MCF 10A (cell line): ENCODE data around the gene TMEM117. TPM values are rescaled to one million over a fixed set of nuclear protein-coding genes. Genes with fewer than 3 reads are reported as not detected.

Experiments
- BruUV-seq: library from RNA; stranded (reverse); fragments of 400-500 nt; replicated peaks from 2 replicates; lab custom pipeline; 2021; lab: Mats Ljungman, UMichigan
- CTCF ChIA-PET: fragments of 300-600 bp; sonication (Branson Sonifier 250); formaldehyde crosslinking; extraction: SDS; loops from one replicate; lab custom pipeline; 2021; ENCODE audit warnings: antibody characterized with exemption, inconsistent platforms; lab: Yijun Ruan, JAX
- POLR2A ChIA-PET: fragments of 300-600, 350-650 bp; sonication (Branson Sonifier 250); formaldehyde crosslinking; extraction: SDS; loops from one replicate; lab custom pipeline; 2020; ENCODE audit warnings: antibody characterized with exemption, inconsistent platforms; lab: Yijun Ruan, JAX
- DNase-seq: peaks from one replicate; pipeline ENCODE4 v3.0.0-alpha.2; 2018; ENCODE audit not compliant: unreplicated experiment
- H3K27ac Mint-ChIP-seq: one replicate; pipeline ENCODE4 v1.8.0; 2022; ENCODE audit warnings: mild to moderate bottlenecking, low read depth, mixed read lengths; ENCODE audit not compliant: unreplicated experiment
- H3K27me3 Mint-ChIP-seq: one replicate; pipeline ENCODE4 v1.8.0; 2022; ENCODE audit warnings: mixed read lengths; ENCODE audit not compliant: insufficient read depth, unreplicated experiment
- H3K36me3 Mint-ChIP-seq: one replicate; pipeline ENCODE4 v1.8.0; 2022; ENCODE audit warnings: mild to moderate bottlenecking, moderate library complexity, mixed read lengths; ENCODE audit not compliant: insufficient read depth, unreplicated experiment
- H3K4me1 Mint-ChIP-seq: one replicate; pipeline ENCODE4 v1.8.0; 2022; ENCODE audit warnings: mixed read lengths; ENCODE audit not compliant: insufficient read depth, unreplicated experiment
- H3K4me3 Mint-ChIP-seq: one replicate; pipeline ENCODE4 v1.8.0; 2022; ENCODE audit warnings: mild to moderate bottlenecking, moderate library complexity, mixed read lengths; ENCODE audit not compliant: unreplicated experiment
- H3K9me3 Mint-ChIP-seq: one replicate; pipeline ENCODE4 v1.8.0; 2022; ENCODE audit warnings: mixed read lengths; ENCODE audit not compliant: unreplicated experiment
- CTCF ChIP-seq: fragments of 200-600 bp; IDR thresholded peaks from one replicate; pipeline ENCODE4 v1.8.0; 2022; ENCODE audit warnings: antibody characterized with exemption, mild to moderate bottlenecking; ENCODE audit not compliant: unreplicated experiment
- intact Hi-C: fragments of 100-400 bp; cut with micrococcal nuclease; formaldehyde crosslinking; loops from 2 replicates; pipeline ENCODE4 v1.14.1; 2022
- total RNA-seq: library from RNA; stranded (reverse); gene quantifications from 2 replicates; pipeline ENCODE4 v1.2.3, GENCODE V29; 2022

Gene TMEM117
- total RNA-seq, 1 experiment from 2014 or later = 3.2 TPM

- Mint-ChIP-seq H3K4me3 (no peak overlapping the region), H3K27ac (no peak overlapping the region), H3K9me3 (no peaks in the 10 kb centered on the region), H3K27me3 (no peaks in the 10 kb centered on the region), H3K4me1 (no peaks in the 10 kb centered on the region), H3K36me3 (no peaks in the 10 kb centered on the region)
- BruUV-seq = no TSS peak
- TF ChIP-seq CTCF = no peak
- no peak for DNase-seq
- POLR2A ChIA-PET = interaction anchor here (0.6 kb wide), 1 partner anchor 671 kb away, joined by 3 read pairs; no protein-coding TSS in a partner anchor
- CTCF ChIA-PET = no interaction called here
- intact Hi-C loops = no loop called here
These were observed 424.0 kb downstream of the TMEM117 start for GRCh38 chr12:44259890-44260289.

- no peaks in the 10 kb centered on the region for H3K9me3 Mint-ChIP-seq
- no peaks in the 10 kb centered on the region for H3K4me1 Mint-ChIP-seq
- no peaks in the 10 kb centered on the region for H3K36me3 Mint-ChIP-seq
- ChIA-PET POLR2A (interaction anchor here (0.6 to 1.2 kb wide), 2 partner anchors 27 to 670 kb away, joined by 3 read pairs; no protein-coding TSS in a partner anchor), CTCF (no interaction called here)
- no peak for DNase-seq
- H3K4me3 Mint-ChIP-seq = no peak overlapping the region
- H3K27me3 Mint-ChIP-seq = no peaks in the 10 kb centered on the region
- H3K27ac Mint-ChIP-seq = no peak overlapping the region
- intact Hi-C loops = no loop called here
- BruUV-seq = no TSS peak
- no peak for TF ChIP-seq CTCF
These were observed 424.7 kb downstream of the TMEM117 start for GRCh38 chr12:44260581-44260980.

- BruUV-seq = no TSS peak
- peaks cover 12% of the 10 kb centered on the region for H3K9me3 Mint-ChIP-seq
- H3K36me3 Mint-ChIP-seq = no peaks in the 10 kb centered on the region
- POLR2A ChIA-PET = no interaction called here
- DNase-seq = no peak
- CTCF ChIA-PET = no interaction called here
- H3K27me3 Mint-ChIP-seq = no peaks in the 10 kb centered on the region
- H3K4me3 Mint-ChIP-seq = no peak overlapping the region
- no peaks in the 10 kb centered on the region for H3K4me1 Mint-ChIP-seq
- intact Hi-C loops = no loop called here
- H3K27ac Mint-ChIP-seq = no peak overlapping the region
- no peak for TF ChIP-seq CTCF
These were observed 449.6 kb downstream of the TMEM117 start for GRCh38 chr12:44285321-44285960.

- no peak for DNase-seq
- no peak overlapping the region for H3K27ac Mint-ChIP-seq
- intact Hi-C loops = no loop called here
- H3K4me1 Mint-ChIP-seq = no peaks in the 10 kb centered on the region
- H3K4me3 Mint-ChIP-seq = no peak overlapping the region
- POLR2A ChIA-PET = interaction anchor here (0.6 kb wide), 1 partner anchor 9 kb away, joined by 3 read pairs; no protein-coding TSS in a partner anchor
- CTCF ChIA-PET = interaction anchor here (0.6 kb wide), 1 partner anchor 62 kb away, joined by 3 read pairs; no protein-coding TSS in a partner anchor
- peaks cover 14% of the 10 kb centered on the region for H3K9me3 Mint-ChIP-seq
- no peaks in the 10 kb centered on the region for H3K36me3 Mint-ChIP-seq
- H3K27me3 Mint-ChIP-seq = no peaks in the 10 kb centered on the region
- no peak for TF ChIP-seq CTCF
- BruUV-seq = no TSS peak
These were observed 450.5 kb downstream of the TMEM117 start for GRCh38 chr12:44286336-44286735.
